ENCODE results near the gene RBM15.

RBM15 gene

GRCh38 chr1:110348771-110349170, 9.6 kb downstream of the RBM15 start:
- in situ Hi-C loops (cut with MboI; ENCODE audit: low sequenced_read_pairs) = no loop called here

DNA sequence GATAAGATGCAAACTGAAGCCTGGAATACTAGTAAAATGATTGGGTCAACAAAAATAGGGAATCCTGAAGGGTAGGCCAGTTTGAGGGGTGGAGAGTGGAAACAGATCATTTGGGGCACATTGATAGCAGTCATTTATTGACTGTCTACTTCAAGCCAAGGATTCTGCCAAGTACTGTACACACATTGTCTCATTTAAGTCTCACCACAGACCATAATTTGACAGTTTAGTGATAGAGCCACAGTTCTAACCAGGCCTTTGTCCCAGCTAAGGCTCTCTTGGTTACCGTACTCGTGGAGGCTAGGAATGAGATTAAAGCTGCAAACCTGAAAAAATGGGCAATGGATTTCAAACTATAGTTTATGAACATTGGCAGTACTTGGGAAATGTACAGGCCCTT, 11.2 kb downstream of the RBM15 start:
- in situ Hi-C loops (cut with MboI; ENCODE audit: low sequenced_read_pairs) = no loop called here

- in situ Hi-C loops (cut with MboI; ENCODE audit: low sequenced_read_pairs) = no loop called here
Measured at GRCh38 chr1:110355321-110355720, 16.1 kb downstream of the RBM15 start.

GRCh38 chr1:110356379-110356778, 17.2 kb downstream of the RBM15 start:
- in situ Hi-C loops (cut with MboI; ENCODE audit: low sequenced_read_pairs) = no loop called here

DNA sequence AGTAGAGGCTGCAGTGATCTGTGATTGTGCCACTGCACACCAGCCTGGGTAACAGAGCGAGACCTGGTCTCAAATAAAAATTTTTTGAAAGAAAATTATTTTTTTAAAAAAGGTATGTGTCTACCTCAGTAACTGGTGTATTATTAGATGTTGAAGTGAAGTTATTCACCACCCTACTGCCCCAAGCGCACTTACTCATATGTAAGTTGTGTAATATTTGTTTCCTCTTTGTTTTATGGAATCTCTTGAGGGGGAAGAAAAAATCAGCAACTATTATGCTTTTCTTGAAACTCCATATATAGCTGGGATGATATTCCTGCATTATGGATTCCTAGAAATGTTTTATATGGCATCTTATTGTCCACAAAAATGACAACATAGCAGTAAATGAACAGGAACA, 21.3 kb downstream of the RBM15 start:
- in situ Hi-C loops (cut with MboI; ENCODE audit: low sequenced_read_pairs) = no loop called here

GRCh38 chr1:110361856-110362255, 22.7 kb downstream of the RBM15 start:
- in situ Hi-C loops (cut with MboI; ENCODE audit: low sequenced_read_pairs) = no loop called here

GRCh38 chr1:110364221-110364620, 25.0 kb downstream of the RBM15 start:
- in situ Hi-C loops (cut with MboI; ENCODE audit: low sequenced_read_pairs) = no loop called here

GRCh38 chr1:110370827-110371226, 31.6 kb downstream of the RBM15 start:
- in situ Hi-C loops (cut with MboI; ENCODE audit: low sequenced_read_pairs) = no loop called here

- in situ Hi-C loops (cut with MboI; ENCODE audit: low sequenced_read_pairs) = no loop called here
Measured at GRCh38 chr1:110375490-110375889, 36.3 kb downstream of the RBM15 start.

- in situ Hi-C loops (cut with MboI; ENCODE audit: low sequenced_read_pairs) = no loop called here
Measured at GRCh38 chr1:110380672-110381283, 41.6 kb downstream of the RBM15 start.

- in situ Hi-C loops (cut with MboI; ENCODE audit: low sequenced_read_pairs) = no loop called here
Measured at GRCh38 chr1:110383251-110383990, 44.2 kb downstream of the RBM15 start.

- in situ Hi-C loops (cut with MboI; ENCODE audit: low sequenced_read_pairs) = no loop called here
Measured at GRCh38 chr1:110384581-110385321, 45.6 kb downstream of the RBM15 start.

DNA sequence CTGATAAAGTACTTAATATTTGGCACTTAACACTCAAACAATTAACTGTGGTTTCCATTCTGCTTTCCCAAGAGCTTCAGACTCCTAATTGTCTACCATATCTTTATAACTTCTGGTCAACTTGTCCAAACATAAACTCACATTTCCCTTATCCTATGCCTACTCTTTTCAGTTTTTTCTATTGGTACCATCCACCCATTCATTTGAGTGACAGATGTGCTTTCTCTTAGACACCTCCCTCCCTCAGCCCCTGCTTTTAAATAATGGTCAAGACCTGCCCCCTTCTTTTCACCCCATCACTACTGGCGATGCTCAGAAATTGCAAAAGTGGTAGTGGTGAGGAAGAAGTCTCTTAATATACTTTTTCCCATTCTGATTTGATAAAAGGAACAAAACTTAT, 46.2 kb downstream of the RBM15 start:
- in situ Hi-C loops (cut with MboI; ENCODE audit: low sequenced_read_pairs) = no loop called here

DNA sequence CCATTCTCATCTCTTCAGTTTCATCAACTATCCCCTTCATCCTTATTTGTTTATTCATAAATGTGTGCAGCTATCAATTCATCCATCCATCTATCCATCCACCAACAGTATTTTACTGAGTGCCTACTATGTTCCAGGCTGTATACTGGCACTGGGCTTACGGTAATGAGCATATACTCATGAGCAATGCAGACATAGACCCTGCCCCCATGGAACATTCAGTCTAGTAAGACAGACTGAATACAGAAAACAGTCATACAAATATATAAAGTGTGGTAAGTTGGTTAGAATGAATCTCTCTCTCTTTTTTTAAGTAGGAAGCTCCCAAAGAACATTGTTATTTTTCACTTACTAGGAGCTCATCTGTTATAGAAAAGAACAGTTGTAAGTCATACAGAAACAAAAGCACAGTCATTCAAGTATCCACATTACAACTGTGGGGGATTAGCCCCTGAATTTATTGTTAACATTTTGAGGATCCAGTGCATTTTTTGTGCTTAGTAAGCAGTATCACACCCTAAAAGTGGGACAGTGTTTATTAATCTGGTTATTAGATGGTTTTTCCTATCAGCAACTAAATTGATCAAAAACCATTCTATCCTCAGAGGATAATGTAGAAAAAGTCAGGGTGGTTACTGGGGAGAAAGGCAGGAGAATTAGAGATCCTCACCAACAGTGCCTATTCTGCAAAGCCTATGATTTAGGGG, 48.0 kb downstream of the RBM15 start:
- in situ Hi-C loops (cut with MboI; ENCODE audit: low sequenced_read_pairs) = no loop called here

- in situ Hi-C loops (cut with MboI; ENCODE audit: low sequenced_read_pairs) = no loop called here
Measured at GRCh38 chr1:110390096-110390495, 50.9 kb downstream of the RBM15 start.

DNA sequence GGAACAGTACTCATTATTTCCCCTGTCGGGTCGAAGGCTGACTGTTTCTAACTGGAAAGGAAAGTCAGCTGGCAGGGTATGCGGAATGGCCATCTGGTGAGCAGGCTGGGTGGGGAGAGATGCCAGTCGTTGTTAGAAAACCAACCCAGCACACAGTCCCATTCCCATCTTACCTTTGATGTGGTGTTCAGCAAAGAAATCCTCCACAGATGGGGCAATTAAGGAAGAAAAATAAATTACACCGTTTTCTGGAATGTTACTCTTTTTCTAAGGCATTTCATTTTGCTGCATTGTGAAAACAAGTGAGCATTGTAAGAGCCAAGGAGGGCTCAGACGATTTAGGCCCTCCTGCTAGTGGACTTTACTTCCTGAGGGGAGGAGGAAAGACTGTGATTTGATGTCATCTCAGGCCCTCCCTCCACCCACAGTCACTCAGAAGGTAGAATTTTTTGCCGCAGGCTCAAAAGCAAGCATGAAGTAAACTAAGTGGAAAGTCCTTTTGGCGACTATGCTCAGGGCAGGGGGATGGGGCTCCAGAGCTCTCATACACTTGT, 51.6 kb downstream of the RBM15 start, which contains the start of gene SLC16A4:
SLC16A4 (minus strand) TSS at position 335 of the 554 bp plus-strand sequence. CDS start 1,703 bp downstream, outside the sequence.
- in situ Hi-C loops (cut with MboI; ENCODE audit: low sequenced_read_pairs) = no loop called here

DNA sequence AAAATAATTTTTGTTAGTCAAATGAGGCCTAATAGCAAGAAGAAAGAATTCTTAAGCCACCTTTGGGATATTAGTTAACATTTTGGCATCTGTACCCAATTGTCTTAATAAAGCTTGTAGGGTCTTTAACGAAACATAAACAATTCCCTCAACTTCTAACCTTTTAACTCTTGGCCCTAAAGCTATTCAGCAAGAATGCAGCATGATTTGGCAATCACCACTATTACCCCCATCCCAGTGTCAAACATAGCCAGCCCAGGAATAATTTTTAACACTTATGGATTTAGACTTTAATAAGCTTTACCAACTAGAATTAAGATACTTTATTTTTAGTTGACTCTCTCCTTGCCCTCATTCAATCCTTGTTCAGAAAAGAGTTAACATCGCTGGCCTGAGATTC, 54.1 kb downstream of the RBM15 start:
- in situ Hi-C loops (cut with MboI; ENCODE audit: low sequenced_read_pairs) = no loop called here

DNA sequence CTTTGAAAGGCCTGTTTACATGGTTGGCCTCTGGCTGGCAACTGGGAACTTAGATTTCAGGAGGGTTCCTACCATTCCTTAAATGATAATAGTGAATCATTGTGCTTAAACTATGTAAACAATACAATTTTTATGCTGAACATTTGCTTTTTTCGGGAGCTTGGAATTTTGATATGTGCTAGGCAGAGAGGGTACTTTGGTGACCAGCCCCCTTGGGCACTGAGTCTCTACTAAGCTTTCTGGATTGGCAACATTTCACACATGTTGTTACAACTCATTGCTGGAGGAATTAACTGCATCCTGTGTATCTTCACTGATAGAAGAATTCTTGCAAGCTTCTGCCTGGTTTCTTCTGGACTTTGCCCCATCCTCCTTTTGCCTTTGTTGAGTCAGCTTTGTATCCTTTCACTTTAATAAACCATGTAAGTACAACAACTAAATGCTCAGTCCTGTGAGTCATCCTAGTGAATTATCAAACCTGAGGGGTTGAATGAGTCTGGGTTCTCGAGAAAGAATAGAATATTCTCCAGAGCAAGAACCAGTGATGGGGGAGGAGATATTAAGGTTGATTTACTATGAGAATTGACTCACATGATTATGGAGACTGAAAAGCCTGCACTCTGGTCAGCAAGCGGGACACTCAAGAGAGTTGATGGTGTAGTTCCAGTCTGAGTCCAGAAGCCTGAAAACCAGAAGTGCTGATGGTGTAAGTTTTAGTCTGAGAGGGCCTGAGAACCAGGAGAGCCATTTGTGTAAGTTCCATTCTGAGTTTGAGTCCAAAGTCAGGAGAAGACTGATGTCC, 54.7 kb downstream of the RBM15 start:
- in situ Hi-C loops (cut with MboI; ENCODE audit: low sequenced_read_pairs) = no loop called here

DNA sequence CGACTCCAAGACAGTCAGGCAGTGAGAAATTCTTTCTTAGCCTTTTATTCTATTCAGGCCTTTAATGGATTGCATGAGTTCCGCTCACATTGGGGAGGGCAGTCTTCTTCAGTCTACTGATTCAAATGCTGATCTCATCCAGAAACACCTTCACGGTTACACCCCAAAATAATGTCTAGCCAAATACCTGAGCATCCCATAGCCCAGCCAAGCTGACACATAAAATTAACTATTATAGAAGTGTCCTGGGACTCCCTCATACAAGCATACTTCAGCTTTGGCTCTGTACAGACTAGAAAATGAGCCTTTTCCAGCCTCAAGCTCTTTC, 55.3 kb downstream of the RBM15 start:
- in situ Hi-C loops (cut with MboI; ENCODE audit: low sequenced_read_pairs) = no loop called here

Measured in HL-60/S4 treated with retinoic acid at 250 ng/mL for 4 days and 3 days (cell line).